Measurements from ENCODE around the gene BMF.

BMF gene

DNA sequence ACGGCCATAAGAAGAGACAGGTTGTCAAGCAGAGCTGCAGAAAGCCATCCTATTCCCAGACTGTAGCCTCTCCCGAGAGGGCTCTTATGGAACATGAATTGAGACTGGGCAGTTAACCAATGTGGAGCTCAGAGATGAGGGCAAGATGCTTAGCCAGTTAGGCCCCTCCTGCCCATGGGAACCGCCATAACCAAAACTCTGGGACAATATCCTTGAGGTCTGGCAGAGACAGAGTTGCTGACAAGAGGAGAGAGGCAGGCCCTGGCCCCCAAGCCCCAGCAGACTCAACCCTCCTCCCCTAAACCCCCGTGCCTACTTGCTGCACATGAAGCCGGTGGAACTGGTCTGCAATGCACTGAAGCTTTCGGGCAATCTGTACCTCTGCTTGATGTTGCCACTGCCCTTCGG lies 4.8 kb downstream of the BMF start:
- no peak for DNase-seq (ENCODE audit: low read depth)

DNA sequence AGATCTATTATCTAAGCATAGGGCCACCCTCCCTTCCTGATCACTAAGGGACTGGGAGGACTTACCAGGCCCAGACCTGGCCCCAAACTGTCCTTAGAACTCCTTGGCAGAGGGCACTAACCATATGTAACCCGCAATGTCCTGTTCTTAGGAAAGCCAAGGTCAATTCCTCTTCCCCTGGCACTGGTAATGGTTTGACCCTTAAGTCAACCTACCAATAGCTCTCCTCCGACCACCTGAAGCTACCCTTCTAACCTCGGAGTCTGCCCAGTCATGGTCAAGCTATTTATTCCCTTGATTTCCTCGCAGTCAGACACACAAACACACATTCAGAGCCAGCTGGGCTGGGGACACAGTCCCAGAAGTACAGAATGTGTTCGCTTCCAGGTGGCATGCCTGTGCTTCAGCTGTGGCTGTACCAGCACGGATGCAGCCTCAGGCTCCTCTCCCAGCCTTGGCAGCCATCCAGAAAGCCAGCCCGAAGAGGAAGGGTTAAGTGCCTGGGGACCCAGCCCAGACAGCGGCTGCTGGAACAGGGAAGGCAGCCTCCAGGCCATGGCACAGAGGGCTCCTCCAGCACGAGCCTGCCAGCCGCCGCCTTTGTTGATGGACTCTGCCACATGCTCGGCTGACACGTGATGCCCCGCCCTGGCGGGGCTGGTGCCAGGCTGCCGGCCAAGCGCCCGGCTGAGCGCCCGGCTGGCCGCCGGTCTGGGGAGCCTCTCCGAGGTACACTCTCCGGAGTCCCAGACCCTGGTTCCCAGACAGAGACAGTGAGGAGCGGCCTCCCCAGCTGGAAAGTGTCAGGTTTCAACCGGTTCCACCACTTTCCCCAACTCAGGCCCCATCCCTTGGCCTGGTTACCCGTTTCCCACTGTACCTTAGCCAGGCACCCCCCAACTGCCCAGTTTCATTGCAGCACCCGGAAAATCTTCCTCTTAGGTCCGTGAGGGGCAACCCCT lies 5.5 kb downstream of the BMF start:
- no peak for DNase-seq (ENCODE audit: low read depth)

DNA sequence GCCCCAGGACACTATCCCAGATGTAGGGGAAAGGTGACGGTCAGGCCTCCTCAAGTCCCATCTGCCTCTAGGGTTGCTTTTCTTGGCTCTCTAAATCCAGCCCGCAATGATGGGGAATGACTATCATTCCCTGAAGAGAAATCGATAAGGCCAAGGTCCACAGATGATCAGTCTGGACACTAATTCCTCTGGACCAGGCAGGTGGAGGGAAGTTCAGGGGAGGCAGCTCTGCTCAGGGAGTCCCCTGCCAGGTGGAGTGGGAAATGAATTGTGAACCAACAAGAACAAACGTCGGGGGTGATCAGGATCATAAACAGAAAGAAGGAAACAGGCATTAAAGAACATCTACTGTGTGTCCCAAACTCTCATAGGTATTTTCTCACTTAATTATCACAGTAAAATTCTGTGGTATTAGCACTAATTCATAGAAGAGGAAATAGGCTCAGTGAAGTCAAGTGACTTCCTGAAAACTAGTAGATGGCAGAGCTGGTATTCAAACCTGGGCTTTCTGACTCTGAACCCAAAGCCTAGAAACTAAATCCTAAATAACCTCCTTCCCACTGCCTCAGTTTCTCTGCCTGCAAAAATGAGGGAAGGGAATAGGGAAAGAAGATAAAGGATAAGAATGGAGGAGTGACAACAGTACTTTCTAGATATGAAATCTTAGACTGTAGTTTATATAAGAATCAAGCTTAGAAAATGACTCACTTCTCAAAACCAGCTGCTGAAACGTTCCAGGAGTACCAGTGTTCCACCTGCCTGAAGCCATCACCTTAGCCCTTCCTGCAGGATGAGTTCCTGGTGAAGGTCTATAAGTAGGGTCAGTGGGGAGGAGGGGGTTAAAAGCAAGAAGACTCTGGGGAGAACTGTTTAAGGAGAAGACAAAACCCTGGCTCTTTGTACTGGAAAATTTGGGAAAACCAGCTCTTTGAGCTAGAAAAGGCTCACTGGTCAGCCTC lies 7.5 kb downstream of the BMF start:
- no peak for DNase-seq (ENCODE audit: low read depth)

DNA sequence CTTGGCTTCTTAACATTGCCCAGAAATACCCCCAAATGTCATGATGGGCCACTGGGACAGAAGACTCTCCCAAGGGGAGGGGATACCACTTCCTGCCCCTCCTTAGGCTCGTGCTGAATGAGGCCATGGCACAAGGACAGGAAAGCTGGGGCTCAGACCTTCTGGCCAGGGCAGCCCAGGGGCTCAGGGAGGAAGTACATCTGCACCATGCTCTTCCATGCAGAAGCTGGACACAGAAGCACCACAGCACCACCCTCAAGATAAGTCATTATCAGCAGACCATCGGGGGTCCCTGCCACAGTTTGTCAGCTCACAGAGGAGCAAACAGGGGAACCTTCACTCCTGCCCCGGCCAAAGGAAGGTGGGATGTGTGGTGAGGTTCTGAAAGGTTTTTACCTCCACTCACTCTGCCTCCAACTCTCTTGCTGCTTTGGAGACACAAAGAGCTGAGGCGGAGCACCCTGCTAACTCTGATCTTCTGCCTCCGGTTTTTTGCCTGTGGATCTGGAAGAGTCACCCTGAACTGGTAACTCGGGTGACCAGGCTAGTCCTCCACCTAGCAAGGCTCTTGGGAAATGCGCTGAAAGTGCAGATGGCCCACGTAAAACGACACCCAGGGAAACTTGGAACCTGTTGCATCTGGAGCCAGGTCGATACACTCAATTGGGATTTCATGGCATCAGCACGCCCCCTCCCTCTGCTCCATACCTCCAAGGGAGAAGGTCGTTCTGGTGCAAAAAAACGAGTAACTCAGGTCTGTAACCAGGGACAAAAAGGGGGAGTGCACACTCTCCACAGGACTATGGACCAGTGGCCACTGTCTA lies 8.3 kb downstream of the BMF start:
- DNase-seq (ENCODE audit: low read depth), result no peak

DNA sequence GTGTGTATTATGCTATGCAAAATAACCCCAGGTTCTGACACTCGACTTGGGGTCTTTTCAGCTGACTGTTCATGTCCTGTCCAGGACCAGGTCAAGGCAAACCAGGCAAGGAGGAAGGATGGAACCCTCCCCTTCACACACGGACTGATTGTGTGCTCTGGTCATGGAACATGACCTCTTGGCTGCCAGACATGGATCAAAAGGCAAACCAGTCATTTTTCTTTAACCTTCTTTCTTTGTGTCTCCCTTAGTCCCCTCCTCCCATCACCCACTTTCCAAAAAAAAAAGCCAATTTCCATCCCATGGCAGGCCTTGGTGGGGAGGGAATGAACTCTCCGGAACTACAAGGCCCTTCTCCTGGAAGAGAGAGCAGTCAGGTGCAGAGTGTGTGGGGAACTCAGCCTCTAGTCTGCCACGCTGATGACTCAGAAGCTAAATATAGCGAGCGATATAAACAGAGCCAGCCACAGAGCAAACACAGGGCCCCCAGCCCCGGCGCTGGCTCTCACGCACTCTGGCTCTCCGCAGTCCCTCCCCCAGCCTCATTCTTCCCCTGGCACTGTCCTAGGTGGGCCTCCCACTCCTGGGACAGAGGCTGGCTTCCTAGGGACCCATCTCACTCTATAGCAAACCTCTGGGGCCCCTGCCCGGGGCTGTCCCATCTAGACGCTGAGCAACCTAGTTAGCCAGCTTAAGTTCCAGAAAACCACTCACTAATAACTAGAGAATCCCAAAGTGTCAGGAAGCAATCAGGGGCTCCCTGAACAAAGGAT lies 10.0 kb downstream of the BMF start:
- peak; percentile 27 for DNase-seq (ENCODE audit: low read depth)

DNA sequence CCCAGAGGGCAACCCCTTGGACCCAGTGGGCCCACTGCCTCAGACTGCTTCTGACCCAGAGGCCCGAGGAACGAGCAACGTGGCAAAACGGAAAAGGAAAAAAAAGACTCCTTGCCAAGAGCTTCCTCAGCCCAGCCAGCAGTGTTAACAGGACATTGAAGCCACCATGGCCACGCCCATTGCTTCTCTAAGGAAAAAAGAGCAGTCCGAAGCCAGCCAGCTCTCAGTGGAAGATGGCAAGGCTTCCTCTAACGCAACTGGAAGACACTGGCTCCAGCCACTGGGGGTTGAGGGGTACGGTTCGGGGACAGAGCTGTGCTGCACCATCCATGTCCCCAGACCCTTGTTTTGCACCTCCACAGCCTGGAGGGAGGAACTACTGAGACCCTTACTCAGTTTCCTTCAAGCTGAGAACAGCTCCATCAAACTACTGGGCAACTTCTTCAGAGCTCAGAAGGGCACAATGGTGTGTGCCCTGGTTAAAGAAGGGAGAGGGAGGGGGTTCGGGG lies 10.7 kb downstream of the BMF start:
- no peak for DNase-seq (ENCODE audit: low read depth)

DNA sequence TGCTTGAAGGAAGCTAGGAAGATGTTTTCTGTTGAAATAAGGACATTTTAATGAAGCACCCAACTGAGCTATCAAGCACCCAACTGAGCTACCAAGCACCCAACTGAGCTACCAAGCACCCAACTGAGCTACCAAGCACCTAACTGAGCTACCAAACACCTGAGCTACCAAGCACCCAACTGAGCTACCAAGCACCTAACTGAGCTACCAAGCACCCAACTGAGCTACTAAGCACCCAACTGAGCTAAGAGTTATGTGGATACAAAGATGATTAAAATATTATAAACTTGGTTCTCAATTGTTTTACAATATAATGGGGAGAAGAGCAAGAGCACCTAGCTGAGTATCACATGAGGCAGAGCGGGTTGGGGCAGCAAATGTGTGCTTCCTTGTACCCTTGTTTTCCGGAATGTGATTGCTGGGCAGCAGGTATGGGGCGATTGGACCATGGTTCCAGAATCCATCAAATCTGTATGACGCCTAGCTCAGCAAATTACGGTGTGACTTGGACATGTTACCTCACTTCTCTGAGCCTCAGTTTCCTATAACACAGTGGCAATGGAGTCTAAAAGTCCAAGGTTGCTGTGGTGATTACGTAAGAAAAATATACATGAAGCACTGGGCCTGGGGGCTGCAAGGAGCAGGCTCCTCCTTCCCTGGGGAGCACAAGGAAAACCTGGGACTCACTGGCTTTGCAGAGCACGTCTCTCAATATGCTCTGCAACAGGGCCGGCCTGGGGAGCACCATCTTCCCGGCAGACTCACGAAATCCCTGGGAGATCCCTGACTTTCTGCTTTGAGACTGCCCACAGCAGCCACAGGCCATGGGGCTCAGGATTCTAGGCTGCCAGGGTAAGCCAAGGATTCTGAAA lies 11.3 kb downstream of the BMF start:
- no peak for DNase-seq (ENCODE audit: low read depth)

DNA sequence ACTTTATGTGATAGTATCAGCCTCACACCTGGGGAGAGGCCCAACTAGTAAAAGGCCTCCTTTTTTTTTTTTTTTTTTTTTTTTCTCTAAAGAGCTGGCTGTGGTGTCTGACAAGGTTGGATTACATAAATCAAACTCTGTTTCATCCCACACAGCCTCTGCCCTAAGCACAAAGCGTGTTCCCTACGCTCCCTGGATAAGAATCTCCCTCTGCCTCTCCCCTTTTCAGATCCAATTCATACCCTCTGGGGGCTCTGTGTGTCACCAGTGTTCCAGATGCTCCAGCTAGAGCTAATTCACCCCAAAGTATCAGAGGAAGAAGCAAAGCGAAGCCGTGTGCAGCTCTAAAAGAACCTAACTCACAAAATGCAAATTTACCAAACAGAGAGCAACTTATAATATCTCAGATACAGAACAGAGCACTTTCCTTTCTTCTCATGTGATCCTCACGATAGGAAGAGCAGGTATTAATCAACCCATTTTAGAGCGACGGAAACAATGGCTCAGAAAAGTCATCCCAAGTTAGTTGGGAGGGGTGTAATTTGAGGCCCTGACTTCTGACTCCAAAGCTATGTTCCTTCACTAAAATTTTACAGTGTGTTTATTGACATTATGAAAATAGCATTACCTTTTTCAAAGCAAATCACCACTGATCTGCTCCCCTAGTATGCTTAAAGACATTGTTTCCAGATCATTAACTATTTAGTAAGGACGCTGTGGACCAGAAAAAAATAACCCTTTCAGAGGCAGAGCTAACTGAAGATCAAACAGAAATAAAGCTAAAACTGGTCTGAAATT lies 12.4 kb downstream of the BMF start:
- DNase-seq (ENCODE audit: low read depth), result no peak

DNA sequence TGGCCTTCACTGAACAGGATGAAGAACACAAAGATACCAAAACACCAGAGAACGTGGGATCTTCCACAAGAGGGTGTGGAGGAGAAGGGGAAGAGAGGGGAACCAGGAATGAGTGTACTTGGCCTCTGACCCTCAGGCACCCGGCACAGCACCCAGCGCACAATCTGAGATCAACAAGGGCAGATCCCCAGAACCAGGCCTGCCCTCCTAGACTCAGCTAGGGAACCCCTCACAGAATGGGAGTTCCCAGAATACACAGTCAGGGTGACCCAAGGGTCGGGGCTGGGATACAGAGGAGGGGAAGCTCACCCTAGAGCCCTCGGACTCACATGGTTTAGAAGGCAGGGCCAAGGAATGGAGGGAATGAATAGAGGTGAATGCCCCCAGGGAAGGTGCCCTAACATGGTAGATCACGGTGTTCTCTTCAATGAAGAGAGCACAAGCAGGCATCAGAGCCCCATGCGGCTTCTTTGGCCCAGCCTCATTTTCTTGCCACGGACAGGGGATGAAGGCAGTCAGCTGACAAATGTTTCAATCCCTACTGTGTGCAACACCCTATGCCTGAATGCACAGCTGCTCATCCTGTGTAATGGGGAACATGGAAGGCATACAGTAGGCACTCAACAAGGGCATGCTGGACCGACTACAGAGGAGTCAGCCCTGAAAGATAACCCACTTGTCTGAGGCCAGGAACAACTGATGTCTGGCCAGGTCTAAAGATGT lies 13.1 kb downstream of the BMF start:
- no peak for DNase-seq (ENCODE audit: low read depth)

DNA sequence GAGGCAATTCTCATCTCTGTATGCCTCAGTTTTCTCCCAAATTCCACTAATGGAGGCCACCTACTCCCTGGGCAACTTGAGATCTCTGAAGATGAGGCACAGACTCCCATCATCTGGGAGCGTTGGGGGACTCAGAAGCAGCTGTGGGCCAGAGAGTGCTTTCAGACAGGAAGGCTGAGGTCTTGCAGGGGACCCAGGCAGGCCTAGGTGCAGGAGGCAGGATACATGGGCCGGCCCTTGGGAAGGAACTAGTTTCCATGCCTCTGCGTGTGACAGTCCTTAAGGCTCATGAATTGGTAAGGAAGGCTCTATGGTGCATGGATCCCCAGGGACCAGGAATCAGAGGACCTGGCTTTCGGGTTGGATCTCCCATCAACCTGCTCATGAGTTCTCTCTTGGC lies 14.5 kb downstream of the BMF start:
- no peak for DNase-seq (ENCODE audit: low read depth)

DNA sequence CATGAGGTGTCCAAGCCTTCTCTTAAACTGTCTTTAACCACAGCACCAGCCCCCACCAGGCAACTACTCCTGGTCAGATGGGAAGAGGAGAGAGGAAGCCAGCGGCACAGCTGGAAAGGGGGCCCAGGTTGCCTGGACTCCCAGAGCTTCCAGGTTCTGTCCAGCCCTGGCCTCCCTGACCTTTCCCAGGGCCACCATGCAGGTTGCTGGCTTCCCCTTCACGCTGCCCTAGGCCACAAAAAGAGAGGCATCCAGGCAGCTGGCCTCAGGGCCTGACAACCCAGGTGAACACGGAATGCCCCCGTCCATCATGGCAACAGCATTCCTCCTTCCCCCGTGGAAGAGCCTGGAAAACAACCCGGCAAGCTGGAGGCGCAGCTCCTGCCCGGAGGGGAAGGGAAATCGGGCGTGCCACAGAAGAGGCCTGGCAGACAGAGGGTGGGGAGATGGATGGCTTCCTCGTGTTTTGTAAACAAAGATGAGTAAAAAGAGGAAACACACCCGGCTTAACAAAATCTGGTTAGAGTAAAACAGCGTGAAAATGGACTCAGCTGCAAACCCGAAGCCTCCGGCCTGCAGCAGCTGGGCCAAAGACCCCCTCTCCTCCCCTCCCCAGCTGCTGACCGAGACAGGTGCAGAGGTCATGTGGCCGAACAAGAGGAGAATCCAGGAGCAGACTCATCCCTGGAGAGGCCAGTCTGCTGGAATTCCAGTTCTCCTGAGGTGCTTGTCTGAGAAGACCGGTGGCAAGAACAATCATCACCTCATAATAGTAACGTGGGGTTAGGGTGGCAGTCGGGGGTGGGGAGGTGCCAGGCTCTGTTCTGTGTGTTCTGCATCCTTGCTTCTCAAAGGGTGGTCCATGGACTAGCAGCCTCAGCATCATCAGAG lies 15.5 kb downstream of the BMF start:
- no peak for DNase-seq (ENCODE audit: low read depth)

DNA sequence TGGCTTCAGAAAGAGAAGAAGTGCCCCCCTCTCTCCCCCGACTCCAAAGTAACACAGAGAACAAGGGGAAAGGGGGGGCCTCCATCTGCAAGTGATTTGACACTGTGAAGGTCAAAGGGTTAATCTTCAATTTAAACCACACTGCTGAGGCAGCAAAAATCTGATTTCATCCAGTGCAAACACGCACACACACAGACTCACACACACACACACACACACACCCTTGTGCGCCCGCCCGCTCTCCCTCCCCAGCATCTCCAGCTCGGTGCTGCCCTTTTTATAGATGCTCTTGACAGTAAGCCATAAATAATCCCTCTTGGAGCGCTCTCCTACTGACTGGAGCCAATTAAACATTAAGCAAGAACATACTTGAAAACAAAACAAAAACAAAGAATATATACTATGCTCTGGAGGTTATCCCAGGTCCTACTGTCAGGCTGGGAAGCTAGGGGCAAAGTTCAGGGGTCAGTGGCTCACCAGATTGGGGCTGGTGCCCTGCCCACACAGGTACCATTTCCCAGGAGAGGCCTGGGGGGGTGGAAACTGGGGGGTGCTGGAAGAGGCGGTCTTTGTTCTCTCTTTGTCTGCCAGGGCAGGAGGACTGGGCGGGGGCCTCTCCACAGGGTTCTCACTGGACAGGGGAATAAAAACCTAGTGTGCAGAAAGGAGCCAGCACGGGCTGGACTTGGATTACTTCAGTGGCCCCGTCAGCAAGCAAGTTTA lies 16.3 kb downstream of the BMF start:
- no peak for DNase-seq (ENCODE audit: low read depth)

DNA sequence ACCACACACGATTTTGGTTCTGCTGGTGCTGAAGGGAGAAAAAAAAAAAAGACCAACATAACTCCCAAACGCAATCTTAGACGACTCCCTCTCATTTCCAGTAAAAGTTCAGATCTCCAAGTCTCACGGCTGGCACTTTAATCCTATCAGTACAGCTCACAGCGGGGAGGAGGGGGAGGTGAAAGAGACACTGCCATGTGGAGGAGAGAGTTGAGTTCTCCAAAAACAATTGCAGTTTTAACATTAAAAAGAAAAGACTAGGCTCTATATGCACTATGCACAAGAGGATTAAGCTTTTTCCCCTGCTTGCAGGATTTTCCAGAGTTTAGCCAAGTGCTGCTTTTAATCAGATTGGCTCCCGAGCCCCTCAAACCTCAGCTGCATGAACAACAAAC lies 16.8 kb downstream of the BMF start:
- no peak for DNase-seq (ENCODE audit: low read depth)

DNA sequence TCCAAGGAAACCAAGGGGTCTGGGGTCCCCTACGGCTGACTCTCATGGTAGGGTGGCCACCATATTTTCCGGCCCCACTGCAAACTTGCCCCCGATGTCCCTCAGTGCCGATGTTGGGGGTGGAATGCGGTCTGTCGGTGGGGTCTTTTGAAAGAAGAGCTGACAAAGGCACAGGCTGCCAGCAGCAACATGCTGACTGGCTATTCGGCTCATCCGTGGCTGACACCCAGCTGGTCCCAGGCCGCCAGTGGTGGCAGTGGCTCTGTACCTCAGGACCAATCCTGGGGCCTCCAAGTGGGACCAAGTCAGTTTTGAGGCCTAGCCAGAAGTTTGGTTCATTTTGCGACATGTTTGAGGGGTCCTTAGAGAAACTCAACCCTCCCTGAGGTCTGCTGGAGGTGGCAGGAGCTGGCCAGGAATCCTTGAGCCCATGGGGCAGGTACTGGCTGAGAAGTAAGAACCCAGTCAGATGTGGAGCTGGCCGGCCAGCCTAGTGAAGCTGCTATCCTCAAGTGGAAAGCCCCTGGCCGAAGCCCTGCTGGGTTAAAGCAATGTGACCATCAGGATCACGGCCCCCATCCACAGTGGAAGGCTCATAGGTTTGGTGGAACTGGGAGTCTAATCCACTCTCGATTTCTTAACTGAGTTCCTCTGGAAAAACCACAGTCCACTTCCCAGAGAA lies 17.8 kb downstream of the BMF start:
- no peak for DNase-seq (ENCODE audit: low read depth)

DNA sequence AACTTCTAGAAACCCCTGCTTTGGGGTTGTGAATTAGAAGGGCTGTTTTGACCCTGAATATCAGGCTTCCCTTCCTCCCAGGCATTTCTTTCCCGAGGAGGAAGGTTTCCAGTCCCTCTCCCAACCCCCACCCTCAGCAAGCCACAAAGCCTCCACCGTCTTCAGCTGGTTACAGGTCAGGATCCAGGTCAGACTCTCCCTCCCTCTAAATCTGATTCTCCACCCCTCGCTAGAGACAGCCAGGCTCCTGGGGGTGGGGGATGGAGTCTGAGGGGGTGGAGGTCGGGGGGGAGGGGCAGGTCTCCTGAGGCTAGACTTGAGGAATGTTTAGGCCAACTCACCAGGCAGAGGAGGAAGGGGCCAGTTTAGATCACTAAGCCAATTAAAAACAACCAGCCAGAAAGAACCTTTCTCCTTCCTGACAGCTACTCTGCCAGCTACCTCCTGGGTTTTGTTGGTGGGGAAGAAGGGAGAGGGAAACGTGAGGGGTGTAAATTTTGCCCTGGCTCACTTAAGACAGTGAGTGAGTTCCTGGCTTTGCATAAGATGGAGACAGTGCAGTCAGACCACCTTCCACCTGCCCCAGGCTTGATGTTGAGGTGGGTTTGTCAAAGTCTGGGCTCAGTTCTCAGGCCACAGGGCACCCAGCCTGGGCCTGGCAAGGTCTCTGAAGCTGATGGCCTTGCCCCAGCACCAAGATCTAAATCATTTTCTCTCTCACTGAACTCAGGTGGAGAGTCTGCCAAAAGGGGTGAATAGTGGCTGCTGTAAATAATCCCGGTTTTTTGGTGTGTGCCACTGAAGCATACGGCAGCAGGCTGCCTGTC lies 19.5 kb downstream of the BMF start:
- DNase-seq (ENCODE audit: low read depth), result no peak
